Caco-2 (cell line): ENCODE data around the gene LGALS3BP. TPM values are rescaled to one million over a fixed set of nuclear protein-coding genes. Genes with fewer than 3 reads are reported as not detected.

ENCODE experiments used
- BruUV-seq: library from RNA; stranded (reverse); fragments of 400-500 nt; replicated peaks from 2 replicates; lab custom pipeline; 2021; lab: Mats Ljungman, UMichigan
- CTCF ChIA-PET: fragments of 300-600 bp; sonication (Branson Sonifier 250); formaldehyde crosslinking; loops from one replicate; lab custom pipeline; 2022; ENCODE audit warnings: antibody characterized with exemption; lab: Charles Lee
- POLR2A ChIA-PET: fragments of 300-600 bp; sonication (Branson Sonifier 250); formaldehyde crosslinking; loops from one replicate; lab custom pipeline; 2022; ENCODE audit warnings: antibody characterized with exemption; lab: Charles Lee
- DNase-seq, 2 experiments: peaks; one replicate each; pipeline versions ENCODE4 v3.0.0 to v3.0.0-alpha.2; 2020 to 2022
- H3K27me3 ChIP-seq: replicated peaks from 2 replicates; pipeline ENCODE4 v1.6.0; 2011; ENCODE audit warnings: low read length; ENCODE audit not compliant: control insufficient read depth, insufficient read depth
- H3K36me3 ChIP-seq: 2 replicates; pipeline ENCODE4 v1.5.1; 2011; ENCODE audit warnings: low read length; ENCODE audit not compliant: control insufficient read depth, insufficient read depth
- H3K4me1 ChIP-seq: fragments of 250-450 bp; sonication (Bioruptor Pico); 2 replicates; pipeline ENCODE4 v1.5.1; 2020; ENCODE audit warnings: mild to moderate bottlenecking
- H3K4me3 ChIP-seq: 2 replicates; pipeline ENCODE4 v1.5.1; 2011; ENCODE audit warnings: low read depth, mild to moderate bottlenecking, control low read depth, low read length
- H3K9me3 ChIP-seq: fragments of 250-450 bp; sonication (Bioruptor Pico); 2 replicates; pipeline ENCODE4 v1.5.1; 2020; ENCODE audit warnings: mild to moderate bottlenecking, moderate library complexity
- H3K27ac Mint-ChIP-seq: one replicate; pipeline ENCODE4 v1.8.0; 2022; ENCODE audit warnings: mixed read lengths; ENCODE audit not compliant: unreplicated experiment
- H3K27me3 Mint-ChIP-seq: one replicate; pipeline ENCODE4 v1.8.0; 2022; ENCODE audit warnings: mixed read lengths; ENCODE audit not compliant: insufficient read depth, unreplicated experiment
- H3K36me3 Mint-ChIP-seq: one replicate; pipeline ENCODE4 v1.8.0; 2022; ENCODE audit warnings: mild to moderate bottlenecking, mixed read lengths; ENCODE audit not compliant: insufficient read depth, unreplicated experiment
- H3K4me1 Mint-ChIP-seq: one replicate; pipeline ENCODE4 v1.8.0; 2022; ENCODE audit warnings: low read depth, mixed read lengths; ENCODE audit not compliant: unreplicated experiment
- H3K4me3 Mint-ChIP-seq: one replicate; pipeline ENCODE4 v1.8.0; 2022; ENCODE audit warnings: mild to moderate bottlenecking, moderate library complexity, mixed read lengths; ENCODE audit not compliant: unreplicated experiment
- H3K9me3 Mint-ChIP-seq: one replicate; pipeline ENCODE4 v1.8.0; 2022; ENCODE audit warnings: mixed read lengths; ENCODE audit not compliant: unreplicated experiment
- intact Hi-C: fragments of 100-400 bp; cut with micrococcal nuclease; formaldehyde crosslinking; loops from one replicate; pipeline ENCODE4 v1.10.0; 2022; ENCODE audit not compliant: unreplicated experiment
- total RNA-seq: library from RNA; stranded (reverse); gene quantifications from 2 replicates; pipeline ENCODE4 v1.2.3, GENCODE V29; 2022
- TF ChIP-seq, protein P1 (sequence below), 2 experiments: fragments of 200-600 bp in 1 of 2; IDR thresholded peaks; 1 replicate in 1 of 2; 2 replicates in 1 of 2; pipeline versions ENCODE4 v1.5.1 to v1.8.0; 2011 to 2022; ENCODE audit warnings: antibody characterized with exemption in 1 of 2, control low read depth in 1 of 2, inconsistent platforms in 1 of 2, low read depth in 1 of 2, low read length in 1 of 2, mild to moderate bottlenecking in 1 of 2, moderate library complexity in 1 of 2; ENCODE audit not compliant: insufficient read depth in 1 of 2, severe bottlenecking in 1 of 2, unreplicated experiment in 1 of 2

Gene LGALS3BP
- total RNA-seq, 1 experiment from 2014 or later, result 65.4 TPM

DNA sequence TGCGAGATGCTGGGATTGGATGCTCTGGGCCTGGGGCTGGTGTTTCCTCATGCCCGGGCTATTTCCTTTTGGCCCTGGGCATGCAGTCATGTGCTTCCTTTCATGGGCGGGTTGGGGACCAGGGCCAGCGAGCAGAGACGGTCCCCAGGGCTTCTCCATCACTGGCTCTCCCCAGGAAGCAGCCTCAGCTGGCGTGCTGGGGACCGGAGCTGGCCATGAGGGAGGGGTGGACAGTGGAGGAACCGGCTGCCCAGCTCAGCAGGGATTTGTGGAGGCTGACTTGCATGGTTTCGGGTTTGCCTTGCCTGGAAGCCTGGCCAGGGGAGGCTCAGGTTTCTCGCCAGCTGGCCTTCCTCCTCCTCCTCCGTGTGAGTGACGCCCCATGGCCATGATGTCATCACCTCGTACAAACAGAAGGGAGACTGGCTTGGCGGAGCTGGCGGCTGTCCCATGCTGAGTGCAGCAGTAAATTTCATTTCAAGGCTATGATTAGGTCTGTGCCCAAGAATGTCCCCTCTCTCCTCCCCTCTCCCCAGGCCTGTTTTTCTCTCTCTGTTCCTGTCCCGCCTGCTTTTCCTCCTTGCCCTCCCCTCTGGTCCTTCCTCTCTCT is 45.7 kb downstream of the LGALS3BP start:
- peak overlapping the region; percentile 43 for H3K27ac Mint-ChIP-seq
- H3K4me3 Mint-ChIP-seq, result no peak overlapping the region
- no peak overlapping the region for H3K4me3 ChIP-seq
- POLR2A ChIA-PET, result no interaction called here
- H3K4me1 ChIP-seq, result peaks cover 19% of the 10 kb centered on the region
- BruUV-seq, result no TSS peak
- H3K9me3 ChIP-seq, result no peaks in the 10 kb centered on the region
- intact Hi-C loops, result no loop called here
- CTCF ChIA-PET, result interaction anchor here (0.5 kb wide), 1 partner anchor 22 kb away, joined by 3 read pairs; no protein-coding TSS in a partner anchor
- no peaks in the 10 kb centered on the region for H3K36me3 ChIP-seq
- no peaks in the 10 kb centered on the region for H3K27me3 Mint-ChIP-seq
- DNase-seq, result peak in 1 of 2 experiments; percentile 27
- TF ChIP-seq, protein P1, sequence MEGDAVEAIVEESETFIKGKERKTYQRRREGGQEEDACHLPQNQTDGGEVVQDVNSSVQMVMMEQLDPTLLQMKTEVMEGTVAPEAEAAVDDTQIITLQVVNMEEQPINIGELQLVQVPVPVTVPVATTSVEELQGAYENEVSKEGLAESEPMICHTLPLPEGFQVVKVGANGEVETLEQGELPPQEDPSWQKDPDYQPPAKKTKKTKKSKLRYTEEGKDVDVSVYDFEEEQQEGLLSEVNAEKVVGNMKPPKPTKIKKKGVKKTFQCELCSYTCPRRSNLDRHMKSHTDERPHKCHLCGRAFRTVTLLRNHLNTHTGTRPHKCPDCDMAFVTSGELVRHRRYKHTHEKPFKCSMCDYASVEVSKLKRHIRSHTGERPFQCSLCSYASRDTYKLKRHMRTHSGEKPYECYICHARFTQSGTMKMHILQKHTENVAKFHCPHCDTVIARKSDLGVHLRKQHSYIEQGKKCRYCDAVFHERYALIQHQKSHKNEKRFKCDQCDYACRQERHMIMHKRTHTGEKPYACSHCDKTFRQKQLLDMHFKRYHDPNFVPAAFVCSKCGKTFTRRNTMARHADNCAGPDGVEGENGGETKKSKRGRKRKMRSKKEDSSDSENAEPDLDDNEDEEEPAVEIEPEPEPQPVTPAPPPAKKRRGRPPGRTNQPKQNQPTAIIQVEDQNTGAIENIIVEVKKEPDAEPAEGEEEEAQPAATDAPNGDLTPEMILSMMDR (IDR thresholded peaks at IDR 0.05; ENCODE audit: insufficient read depth in 1 of 2, low read depth in 1 of 2, low read length in 1 of 2, severe bottlenecking in 1 of 2, unreplicated experiment in 1 of 2), result no peak
- no peaks in the 10 kb centered on the region for H3K9me3 Mint-ChIP-seq
- peaks cover 19% of the 10 kb centered on the region for H3K4me1 Mint-ChIP-seq
- no peaks in the 10 kb centered on the region for H3K27me3 ChIP-seq
- H3K36me3 Mint-ChIP-seq, result no peaks in the 10 kb centered on the region

DNA sequence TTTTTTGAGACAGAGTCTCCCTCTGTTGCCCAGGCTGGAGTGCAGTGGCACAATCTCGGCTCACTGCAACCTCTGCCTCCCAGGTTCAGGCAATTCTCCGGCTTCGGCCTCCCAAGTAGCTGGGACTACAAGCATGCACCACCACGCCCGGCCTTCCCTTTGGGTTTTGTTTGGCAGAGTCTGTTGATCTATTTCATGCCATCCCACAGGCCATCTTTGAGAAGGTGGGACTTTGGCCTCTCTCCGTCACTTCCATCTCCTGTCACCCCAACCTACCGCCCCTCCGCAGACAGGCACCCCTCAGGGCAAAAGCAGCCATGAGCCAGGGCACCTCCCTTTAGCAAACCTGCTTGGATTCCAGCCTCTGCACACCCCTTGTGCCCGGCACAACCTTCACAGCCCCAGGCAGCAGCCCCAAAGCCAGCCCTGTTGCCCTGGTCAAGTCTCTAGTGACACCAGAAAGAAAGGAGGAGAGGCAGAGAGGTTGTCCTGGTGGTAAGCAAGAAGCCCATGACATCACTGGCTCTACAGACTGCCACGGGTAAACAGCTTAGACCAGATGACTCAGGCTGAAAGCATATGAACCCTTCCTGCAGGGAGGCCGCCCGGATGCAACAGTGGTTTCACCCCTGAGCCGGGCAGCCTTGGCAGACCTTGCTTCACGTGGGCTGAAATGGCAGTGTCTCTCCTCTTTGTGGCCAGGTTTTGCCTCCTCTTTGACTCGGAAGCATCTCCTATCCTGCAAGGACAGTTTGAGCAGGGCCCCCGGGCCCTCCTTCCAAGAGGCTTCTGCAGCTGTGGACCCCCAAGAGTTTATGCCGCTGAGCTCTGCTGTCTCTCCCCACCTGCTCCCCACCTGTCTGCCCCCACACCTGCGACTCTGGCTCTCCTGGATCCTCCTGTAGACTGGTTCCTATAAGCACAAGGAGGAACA is 46.4 kb downstream of the LGALS3BP start:
- no peak overlapping the region for H3K4me3 Mint-ChIP-seq
- Histone ChIP-seq H3K4me1 (peaks cover 19% of the 10 kb centered on the region), H3K4me3 (no peak overlapping the region)

More for the DNA sequence above, 46.4 kb downstream of the LGALS3BP start:
- Mint-ChIP-seq H3K27ac (peak overlapping the region; percentile 43), H3K4me1 (peaks cover 19% of the 10 kb centered on the region), H3K9me3 (no peaks in the 10 kb centered on the region), H3K36me3 (no peaks in the 10 kb centered on the region), H3K27me3 (no peaks in the 10 kb centered on the region)
- ChIA-PET POLR2A (no interaction called here), CTCF (interaction anchor here (0.5 kb wide), 1 partner anchor 22 kb away, joined by 3 read pairs; no protein-coding TSS in a partner anchor)
- TF ChIP-seq, protein P1 (IDR thresholded peaks at IDR 0.05; ENCODE audit: insufficient read depth in 1 of 2, low read depth in 1 of 2, low read length in 1 of 2, severe bottlenecking in 1 of 2, unreplicated experiment in 1 of 2), result no peak
- H3K36me3 ChIP-seq, result no peaks in the 10 kb centered on the region
- H3K9me3 ChIP-seq, result no peaks in the 10 kb centered on the region
- no peaks in the 10 kb centered on the region for H3K27me3 ChIP-seq
- no TSS peak for BruUV-seq
- intact Hi-C loops, result no loop called here
- DNase-seq, result peak in 1 of 2 experiments; percentile 24
